ENCODE measurements around the gene PKD1L1. TPM values are rescaled to one million over a fixed set of nuclear protein-coding genes. Genes with fewer than 3 reads are reported as not detected.

Gene PKD1L1
- polyA plus RNA-seq, 2 of the 4 experiments (the other 2 are of a cell fraction) = 0.21 TPM

DNA sequence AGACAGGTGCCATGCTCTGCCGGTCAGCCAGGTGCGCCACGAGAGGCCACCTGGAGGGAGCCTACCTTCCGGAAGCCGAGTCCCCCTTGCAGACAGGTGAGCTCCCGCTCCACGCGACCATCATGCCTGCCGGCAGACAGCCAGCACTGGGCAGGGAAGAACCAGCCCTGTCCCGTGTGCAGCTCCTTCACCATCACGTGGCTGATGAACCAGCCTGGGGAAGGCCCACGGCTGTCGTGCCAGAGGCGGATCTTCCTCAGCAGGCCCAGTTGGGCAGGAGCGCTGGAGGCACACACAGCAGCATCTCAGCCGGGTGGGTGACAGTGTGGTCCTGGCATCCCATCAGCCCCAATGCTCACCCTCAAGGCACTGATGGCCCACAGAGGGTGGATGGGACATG lies 108.9 kb downstream of the PKD1L1 start:
- ChIA-PET POLR2A (no interaction called here), CTCF (interaction anchor here (1.1 kb wide), 1 partner anchor 12 kb away, joined by 4 read pairs; no protein-coding TSS in a partner anchor)
- DNase-seq (ENCODE audit: low read depth in 1 of 2, low spot score in 1 of 2) (no peak), ATAC-seq (no peak; a peak in 1 of 6 replicates), FAIRE-seq (no peak)
- no peak overlapping the region for H3K4me2 ChIP-seq
- TF ChIP-seq GATA3 (IDR thresholded peaks at IDR 0.05; ENCODE audit: borderline replicate concordance) = no peak
- TF ChIP-seq E2F6 (IDR thresholded peaks at IDR 0.05; ENCODE audit: borderline replicate concordance, low read depth) = no peak
- TF ChIP-seq, protein P1, sequence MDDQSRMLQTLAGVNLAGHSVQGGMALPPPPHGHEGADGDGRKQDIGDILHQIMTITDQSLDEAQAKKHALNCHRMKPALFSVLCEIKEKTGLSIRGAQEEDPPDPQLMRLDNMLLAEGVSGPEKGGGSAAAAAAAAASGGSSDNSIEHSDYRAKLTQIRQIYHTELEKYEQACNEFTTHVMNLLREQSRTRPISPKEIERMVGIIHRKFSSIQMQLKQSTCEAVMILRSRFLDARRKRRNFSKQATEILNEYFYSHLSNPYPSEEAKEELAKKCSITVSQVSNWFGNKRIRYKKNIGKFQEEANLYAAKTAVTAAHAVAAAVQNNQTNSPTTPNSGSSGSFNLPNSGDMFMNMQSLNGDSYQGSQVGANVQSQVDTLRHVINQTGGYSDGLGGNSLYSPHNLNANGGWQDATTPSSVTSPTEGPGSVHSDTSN (IDR thresholded peaks at IDR 0.05) = no peak
- TF ChIP-seq HOXA7 (CRISPR knock-in tag; IDR thresholded peaks at IDR 0.05) = no peak
- TF ChIP-seq RARB (CRISPR knock-in tag; IDR thresholded peaks at IDR 0.05) = no peak
- no peak for TF ChIP-seq ATOH8 (CRISPR knock-in tag; IDR thresholded peaks at IDR 0.05; ENCODE audit: low read depth)
- TF ChIP-seq USF2 (IDR thresholded peaks at IDR 0.05) = no peak
- TF ChIP-seq ZSCAN20 (CRISPR knock-in tag; IDR thresholded peaks at IDR 0.05) = no peak
- TF ChIP-seq MAX (IDR thresholded peaks at IDR 0.05) = no peak
- TF ChIP-seq RAD21 (conservative IDR thresholded peaks at IDR 0.05 in 1 of 2, IDR thresholded peaks at IDR 0.05 in 1 of 2) = no peak
- TF ChIP-seq NR3C1 (IDR thresholded peaks at IDR 0.05) = no peak
- TF ChIP-seq HEYL (CRISPR knock-in tag; IDR thresholded peaks at IDR 0.05) = no peak
- TF ChIP-seq SREBF2 (IDR thresholded peaks at IDR 0.05) = no peak
- no peak for TF ChIP-seq HOXB5 (CRISPR knock-in tag; IDR thresholded peaks at IDR 0.05)
- TF ChIP-seq MAZ (IDR thresholded peaks at IDR 0.05; ENCODE audit: borderline replicate concordance, low read depth, low read length) = no peak
- TF ChIP-seq ZNF302 (CRISPR knock-in tag; IDR thresholded peaks at IDR 0.05) = no peak
- no peak for TF ChIP-seq FOSL2 (IDR thresholded peaks at IDR 0.05)
- TF ChIP-seq FOSL2 (CRISPR knock-in tag; IDR thresholded peaks at IDR 0.05) = no peak
- TF ChIP-seq BCL3 (IDR thresholded peaks at IDR 0.05) = no peak
- 80% methylated on average over 11 of the region's 16 CpGs for WGBS (ENCODE audit: missing lambda C conversion rate)
- H3K9me3 ChIP-seq = no peaks in the 10 kb centered on the region
- H3K4me1 ChIP-seq = peaks cover 7% of the 10 kb centered on the region
- H3K4me3 ChIP-seq = no peak overlapping the region
- H3K27ac ChIP-seq = no peak overlapping the region

DNA sequence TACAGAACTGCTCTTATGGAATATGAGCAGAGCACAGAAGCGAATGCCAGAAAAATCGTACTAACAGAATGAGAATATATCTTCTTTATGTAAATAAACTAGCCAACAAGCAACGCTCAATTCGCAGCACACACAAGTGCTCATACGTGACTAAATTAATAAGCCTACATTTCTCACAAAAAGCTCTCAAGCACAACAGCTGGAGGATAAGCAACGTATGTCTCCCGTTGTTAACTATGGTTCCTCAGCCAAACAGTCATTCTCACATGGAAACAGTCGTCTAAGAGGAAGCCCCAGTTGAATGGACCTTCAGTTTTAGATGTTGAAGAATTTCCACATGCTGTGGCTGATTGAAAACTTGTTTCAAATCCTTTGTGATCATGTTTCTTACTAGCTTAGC lies 110.4 kb downstream of the PKD1L1 start:
- ATAC-seq = no peak
- TF ChIP-seq RNF2 (IDR thresholded peaks at IDR 0.05; ENCODE audit: borderline replicate concordance, low read depth) (no peak), CBX8 (IDR thresholded peaks at IDR 0.05) (no peak), SMC3 (IDR thresholded peaks at IDR 0.05) (no peak), FOSL2 (IDR thresholded peaks at IDR 0.05) (no peak), FOSL2 (CRISPR knock-in tag; IDR thresholded peaks at IDR 0.05) (no peak)
- Histone ChIP-seq H3K4me3 (no peak overlapping the region), H3K4me2 (no peak overlapping the region), H3K27ac (no peak overlapping the region), H3K4me1 (no peaks in the 10 kb centered on the region), H3K9me3 (no peaks in the 10 kb centered on the region)
- WGBS (ENCODE audit: missing lambda C conversion rate) = 85% methylated on average over 8 of the region's 8 CpGs
- ChIA-PET CTCF (interaction anchor here (0.5 to 1.5 kb wide), 5 partner anchors 14 to 361 kb away, joined by 3 to 5 read pairs (median 4); no protein-coding TSS in a partner anchor), POLR2A (no interaction called here)
- FAIRE-seq = no peak
- DNase-seq (ENCODE audit: low read depth in 1 of 2, low spot score in 1 of 2) = no peak
